Activated effector memory CD4-positive, alpha-beta T cell treated with Interleukin-2 at 50 U/mL for 16 hours (primary cell): ENCODE results near the gene ODR4.
A peak's percentile ranks its signal among the peaks of the same experiment; 100 is the strongest.
"Not testable (repeated sequence)": the region's sequence is repeated elsewhere in the genome, so short reads cannot be mapped to it uniquely, and the experiment has no call there.

Experiments
- DNase-seq: peaks from one replicate; pipeline ENCODE4 v3.0.0-alpha.2; 2020

The ODR4 gene

DNA sequence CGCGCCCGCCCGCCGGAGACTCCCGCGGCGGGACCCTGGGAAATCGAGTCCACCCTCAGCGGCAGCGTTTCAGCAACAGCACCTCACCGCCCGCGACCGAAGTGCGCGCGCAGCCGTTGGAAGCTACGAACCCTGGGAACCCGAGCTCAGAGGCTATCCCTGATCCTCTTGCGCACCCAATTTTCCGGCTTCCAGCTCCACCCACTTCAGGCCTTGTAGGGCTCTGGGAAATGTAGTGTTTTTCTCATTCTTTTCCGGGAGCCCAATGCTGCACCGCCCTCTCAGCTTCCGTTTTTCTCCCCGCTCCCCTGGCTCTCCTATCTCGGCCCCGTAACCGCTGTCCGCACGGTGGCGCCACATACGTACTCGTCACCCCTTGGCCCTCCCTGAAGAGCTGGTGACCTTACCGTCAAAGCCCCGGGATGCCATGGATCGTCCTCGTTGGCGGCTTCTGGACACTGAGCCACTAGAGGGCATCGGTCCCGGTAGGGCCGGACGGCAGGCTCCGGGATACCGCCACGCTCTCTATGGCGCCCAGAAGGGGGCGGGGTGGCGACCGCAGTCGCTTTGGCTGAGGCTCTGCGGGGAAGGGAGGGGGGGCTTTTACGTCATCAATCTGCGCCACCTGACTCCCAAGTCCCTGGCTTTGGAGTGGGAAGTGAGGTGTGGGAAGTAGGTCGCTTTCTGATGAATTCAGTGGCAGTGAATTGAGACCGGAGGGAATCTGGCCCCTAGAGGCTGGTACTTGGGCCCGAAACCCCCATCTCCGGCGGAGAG, at the start of gene ODR4, which contains the start of gene TPR:
TSS of gene ODR4 (plus strand) at position 687 of the 777 bp plus-strand sequence. CDS start 3,948 bp downstream, outside the sequence.
TSS of gene TPR (minus strand) at position 102 of the 777 bp plus-strand sequence. CDS start 225 bp downstream, outside the sequence.
- DNase-seq: peak; percentile 93

DNA sequence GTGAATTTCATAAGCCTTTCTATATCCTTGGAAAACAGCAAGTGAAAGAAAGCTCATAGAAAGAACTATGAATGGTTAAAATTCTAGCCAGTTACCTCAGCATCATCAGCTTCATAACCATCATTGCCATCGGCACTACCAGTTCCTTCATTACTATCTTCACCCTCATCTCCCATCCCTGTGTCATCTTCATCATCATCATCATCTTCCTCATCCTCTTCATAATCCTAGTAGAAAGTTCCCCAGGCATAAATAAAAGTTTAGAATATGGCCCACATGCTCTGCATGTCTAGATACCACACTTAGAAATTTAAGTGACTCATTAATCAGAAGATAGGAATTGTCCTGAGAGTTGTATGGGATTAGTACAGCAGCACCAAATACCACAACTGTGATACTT, 49.6 kb upstream of the ODR4 start:
- no peak for DNase-seq

DNA sequence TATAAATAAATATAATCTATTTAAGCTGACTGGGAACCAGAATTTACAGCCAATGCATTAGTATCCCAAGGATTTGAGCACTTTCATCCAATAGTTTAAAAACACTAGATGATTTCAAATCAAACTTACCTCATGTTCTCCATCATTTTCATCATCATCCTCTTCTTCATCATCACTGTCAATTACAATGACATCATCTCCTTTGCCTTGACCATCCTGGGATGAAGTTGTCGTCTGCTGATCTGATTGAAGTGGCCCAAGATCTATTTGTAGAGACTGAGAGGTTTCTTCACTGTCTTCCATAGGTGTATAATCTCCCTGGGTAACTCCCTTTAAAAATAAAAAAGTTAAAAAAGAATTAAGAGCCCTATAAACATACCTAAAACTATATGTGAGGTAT, 48.3 kb upstream of the ODR4 start:
- no peak for DNase-seq

DNA sequence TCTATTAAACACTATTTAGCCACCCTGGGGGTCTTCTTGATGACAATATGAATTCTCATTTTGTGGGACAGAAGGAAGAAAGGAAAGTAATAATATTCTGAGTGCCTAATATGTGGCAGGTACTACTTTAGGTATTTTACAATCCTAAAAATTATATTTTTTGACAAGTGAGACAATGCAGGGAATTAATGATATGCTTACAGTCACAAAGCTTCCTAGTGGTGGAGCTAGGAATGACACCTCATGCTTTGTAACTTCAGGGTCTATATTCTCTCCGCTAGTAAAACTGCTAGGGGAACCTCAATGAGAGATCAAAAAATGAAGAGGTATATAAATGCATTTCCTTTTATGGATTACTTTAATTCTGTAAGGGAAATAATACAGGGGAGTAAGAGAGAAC, 44.9 kb upstream of the ODR4 start:
- DNase-seq: no peak

DNA sequence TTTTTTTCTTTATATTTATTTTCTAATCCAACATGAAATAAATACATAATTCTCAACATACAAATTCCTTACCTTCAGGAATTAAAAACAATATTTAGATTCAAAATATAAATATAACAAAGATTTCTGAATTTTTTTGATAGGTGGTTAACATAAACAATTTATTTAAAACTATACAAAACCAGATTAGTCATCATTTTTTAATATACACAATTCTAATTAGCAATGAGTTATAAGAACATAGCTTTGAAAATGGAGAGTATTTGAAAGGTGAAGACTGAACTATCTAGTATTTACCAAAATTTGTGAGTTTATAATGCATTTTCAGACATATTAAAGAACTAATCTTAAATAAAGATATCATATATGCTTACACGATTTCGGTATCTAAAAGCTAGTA, 38.1 kb upstream of the ODR4 start:
- no peak for DNase-seq

DNA sequence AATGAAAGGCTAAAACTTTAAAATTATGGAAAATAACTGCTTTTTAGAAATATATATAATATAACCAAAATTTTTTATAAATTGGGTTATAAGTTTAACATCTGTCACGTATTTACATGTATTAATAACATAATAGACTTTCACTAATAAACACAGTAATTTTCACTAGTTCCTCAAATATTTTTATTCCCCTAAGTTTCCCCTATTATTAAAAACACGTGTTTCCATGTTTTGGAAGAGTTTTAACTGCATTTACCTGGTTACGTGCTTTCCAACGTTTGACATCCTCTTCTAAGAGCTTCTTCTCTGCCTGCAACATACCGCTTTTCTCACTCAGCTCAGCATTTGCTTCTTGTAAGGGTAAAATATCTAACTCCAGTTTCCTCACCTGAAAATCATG, 34.9 kb upstream of the ODR4 start:
- DNase-seq: no peak

DNA sequence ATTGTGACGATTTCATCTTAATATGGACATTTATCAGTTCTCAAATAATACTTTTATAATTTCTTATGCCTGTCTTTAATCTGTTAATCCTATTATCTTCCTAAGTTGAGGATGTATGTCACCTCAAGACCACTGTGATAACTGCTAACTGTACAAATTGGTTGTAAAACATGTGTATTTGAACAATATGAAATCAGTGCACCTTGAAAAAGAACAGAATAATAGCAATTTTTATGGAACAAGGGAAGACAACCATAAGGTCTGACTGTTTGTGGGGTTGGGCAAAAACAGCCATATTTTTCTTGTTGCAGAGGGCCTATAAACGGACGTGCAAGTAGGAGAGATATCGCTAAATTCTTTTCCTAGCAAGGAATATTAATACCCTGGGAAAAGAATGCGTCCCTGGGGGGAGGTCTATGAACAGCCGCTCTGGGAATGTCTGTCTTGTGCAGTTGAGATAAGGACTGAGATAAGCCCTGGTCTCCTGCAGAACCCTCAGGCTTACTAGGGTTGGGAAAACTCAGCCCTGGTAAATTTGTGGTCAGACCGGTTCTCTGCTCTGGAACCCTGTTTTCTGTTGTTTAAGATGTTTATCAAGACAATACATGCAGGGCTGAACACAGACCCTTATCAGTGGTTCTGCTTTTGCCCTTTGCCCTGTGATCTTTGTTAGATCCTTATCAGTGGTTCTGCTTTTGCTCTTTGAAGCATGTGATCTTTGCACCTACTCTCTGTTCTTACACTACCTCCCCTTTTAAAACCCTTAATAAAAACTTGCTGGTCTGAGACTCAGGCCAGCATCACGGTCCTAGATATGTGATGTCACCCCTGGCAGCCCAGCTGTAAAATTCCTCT, 27.6 kb upstream of the ODR4 start:
- not testable (repeated sequence) for DNase-seq

DNA sequence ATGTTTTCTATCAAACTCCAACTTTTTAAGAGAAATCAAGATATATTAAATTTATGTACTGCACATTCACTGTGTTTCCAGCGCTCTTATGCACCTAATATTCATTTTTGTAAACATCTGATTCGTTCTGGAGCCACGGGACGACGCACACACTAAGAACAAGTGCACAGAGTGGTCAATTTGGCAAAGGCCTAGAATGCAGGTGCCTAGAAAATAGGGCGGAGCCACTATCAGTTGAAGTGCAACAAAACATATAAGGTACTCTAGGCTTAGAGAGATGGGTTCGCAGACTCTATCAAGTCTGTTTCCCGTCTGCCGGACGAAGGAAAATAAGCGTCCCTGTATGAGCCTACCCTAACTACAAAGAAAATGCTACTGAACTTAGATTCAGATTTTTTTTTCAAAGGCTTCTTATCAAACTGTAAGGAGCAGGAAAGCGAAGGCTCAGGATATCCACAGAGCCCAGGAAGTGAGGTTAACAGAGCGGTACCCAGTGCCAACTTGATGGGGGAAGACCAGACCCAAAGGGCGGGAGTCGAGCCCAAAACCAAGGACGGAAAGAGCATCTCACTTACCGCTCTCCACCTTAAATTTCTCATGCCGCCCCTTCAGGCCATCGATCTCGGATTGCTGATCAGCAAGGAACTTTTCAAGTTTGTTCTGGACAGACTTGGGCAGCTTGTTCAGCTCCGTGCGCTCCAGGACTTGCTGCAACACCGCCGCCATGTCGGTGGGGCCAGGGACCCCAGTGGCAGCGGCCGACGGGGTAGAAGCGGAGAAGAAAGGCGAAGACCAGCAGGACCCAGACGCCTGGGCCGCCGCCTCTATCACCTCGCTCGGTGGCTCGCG, 1.1 kb upstream of the ODR4 start:
- DNase-seq: peak; percentile 2

DNA sequence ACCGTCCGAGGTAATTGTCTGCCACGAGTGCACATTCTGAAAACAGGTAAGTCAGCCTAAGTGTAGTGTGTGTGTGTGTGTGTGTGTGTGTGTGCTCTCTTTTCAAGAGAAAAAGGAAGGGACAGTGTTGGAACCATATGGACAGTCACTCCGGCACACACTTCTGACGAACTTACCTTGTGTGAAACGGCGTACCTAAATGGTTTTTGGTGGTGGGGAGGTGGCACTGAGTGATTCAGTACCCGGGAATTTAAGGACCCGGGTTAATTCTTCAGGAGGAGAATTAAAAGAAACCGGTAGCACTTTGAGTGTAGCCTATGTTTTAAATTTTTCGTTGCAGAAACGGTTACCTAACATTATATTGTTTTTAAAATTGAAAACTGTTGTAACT, 286 bp downstream of the ODR4 start:
- DNase-seq: no peak

DNA sequence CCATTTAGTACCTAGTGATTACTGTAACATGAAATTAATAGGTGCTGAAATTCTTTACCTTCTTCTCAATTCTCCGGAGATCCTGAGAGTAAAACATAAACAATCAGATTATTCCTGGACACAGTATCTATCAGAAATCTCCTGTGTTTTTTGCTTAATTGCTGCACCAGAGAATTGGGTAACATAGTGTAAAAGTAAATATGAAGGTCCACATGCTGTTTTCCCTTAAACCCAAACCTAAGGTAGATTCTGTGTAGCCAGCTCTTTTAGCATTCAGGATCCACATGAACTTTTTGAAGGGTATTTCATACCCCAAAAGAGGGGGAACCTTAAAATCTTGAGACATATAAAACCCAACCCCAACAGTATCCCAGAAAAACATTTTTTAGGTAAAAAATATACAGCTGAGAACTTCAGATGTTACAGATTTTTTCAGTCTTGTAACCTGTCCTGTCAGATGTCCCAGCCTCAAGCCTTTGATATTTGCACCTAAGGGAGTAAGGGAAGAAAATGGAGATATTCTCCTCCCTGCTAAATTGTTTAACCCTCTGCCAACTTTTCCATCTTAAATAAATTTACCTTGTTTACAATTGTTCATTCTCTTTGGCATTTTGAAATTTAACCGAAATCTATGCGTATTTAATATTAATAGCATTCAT, 11.2 kb downstream of the ODR4 start:
- no peak for DNase-seq

DNA sequence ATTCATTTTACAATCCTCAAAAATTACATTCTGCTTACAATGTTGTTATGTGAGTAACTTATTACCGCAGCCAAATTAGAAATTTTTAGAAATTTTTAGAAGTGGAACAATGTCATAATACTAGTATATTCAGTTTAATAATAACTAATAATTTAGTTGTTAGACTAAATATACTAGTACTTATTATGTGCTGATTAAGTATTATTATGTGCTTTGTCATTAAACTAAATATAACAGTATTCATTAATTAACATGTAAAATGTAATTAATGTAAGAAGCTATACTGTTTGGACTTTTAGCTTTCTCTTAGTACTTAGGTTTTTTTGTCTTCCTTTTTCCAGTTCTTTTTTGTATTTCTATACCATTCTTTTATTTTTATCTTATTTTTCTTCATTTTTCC, 15.3 kb downstream of the ODR4 start:
- no peak for DNase-seq

DNA sequence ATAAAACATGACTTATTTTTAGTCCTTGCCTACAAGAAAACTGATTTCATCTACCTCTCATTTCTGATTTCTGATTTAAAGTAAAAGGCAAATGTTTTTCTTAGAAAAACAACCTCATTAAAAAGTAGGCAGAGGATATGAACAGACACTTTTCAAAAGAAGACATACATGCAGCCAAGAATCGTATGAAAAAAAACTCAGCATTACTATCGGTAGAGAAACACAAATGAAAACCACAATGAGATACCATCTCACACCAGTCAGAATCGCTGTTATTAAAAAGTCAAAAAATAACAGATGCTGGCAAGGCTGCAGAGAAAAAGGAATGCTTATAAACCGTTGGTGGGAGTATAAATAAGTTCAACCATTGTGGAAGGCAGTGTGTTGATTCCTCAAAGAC, 16.2 kb downstream of the ODR4 start:
- no peak for DNase-seq

DNA sequence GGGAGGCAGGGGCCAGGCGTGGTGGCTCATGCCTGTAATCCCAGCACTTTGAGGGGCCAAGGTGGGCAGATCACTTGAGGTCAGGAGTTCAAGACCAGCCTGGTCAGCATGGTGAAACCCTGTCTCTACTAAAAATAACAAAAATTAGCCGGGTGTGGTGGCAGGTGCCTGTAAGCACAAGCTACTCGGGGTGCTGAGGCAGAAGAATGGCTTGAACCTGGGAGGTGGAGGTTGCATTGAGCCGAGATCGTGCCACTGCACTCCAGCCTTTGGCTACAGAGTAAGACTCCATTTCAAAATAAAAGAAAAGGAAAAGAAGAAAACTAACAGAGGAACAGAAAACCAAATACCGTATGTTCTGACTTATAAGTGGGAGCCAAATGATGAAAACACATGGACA, 17.1 kb downstream of the ODR4 start:
- DNase-seq: not testable (repeated sequence)

DNA sequence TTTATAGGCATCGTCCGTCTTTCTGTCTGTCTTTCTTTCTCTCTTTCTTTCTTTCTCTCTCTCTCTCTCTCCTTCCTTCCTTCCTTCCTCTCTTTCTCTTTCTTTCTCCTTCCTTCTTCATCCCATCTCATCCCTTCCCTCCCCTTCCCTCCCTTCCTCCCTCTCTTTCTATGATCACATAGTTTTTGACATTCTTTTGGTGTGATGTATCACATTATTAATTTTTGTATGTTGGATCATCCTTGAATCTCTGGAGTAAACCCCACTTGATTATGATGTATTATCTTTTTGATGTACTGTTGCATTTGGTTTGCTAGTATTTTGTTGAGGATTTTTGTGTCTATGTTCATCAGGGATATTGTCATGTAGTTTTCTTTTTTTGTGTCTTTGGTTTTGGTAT, 25.8 kb downstream of the ODR4 start:
- DNase-seq: not testable (repeated sequence)

DNA sequence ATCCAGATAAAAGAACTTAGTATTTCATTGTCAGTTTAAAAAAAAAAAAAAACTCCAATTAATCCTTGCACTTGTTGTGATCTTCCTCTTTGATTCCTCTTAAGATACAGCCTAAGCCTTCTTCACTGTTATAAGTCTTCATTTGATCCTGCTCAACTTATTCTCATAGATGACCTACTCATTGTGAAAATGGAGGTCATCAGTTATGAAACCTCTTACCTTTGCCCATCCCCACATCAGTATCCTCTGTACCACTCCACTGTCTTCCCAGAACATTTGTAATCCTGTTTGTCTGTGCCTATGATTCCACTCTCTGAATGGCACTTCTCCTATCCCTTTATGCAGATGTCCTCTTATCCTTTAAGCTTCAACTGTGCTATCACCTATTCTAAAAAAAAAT, 28.0 kb downstream of the ODR4 start:
- DNase-seq: no peak

DNA sequence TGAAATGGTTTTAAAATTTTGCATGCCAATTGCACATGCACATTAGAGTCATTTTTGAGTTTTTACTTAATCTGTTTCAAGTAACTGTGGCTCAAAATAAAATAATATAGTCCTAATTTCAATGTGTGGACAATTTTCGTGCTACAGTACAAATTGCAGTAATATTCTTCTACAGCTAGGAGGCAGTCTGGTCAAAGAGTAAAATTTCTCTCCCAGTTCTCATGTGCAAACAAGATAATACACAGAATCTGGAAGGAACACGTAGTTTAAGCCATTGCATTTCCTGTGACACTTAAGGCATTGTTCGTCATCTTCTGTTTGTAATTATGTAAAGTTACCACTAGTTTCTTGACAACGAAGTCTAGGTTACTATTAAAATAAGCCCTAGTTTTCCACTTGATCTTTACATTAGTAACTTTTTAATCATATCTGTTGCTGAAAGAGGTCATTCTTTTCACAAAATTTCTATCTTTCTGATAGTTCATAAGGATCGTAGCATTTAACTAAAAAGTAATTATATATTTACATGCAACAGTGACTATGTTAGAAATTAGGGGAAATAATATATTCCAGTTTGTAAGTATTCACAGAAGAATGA, 28.9 kb downstream of the ODR4 start:
- DNase-seq: no peak

DNA sequence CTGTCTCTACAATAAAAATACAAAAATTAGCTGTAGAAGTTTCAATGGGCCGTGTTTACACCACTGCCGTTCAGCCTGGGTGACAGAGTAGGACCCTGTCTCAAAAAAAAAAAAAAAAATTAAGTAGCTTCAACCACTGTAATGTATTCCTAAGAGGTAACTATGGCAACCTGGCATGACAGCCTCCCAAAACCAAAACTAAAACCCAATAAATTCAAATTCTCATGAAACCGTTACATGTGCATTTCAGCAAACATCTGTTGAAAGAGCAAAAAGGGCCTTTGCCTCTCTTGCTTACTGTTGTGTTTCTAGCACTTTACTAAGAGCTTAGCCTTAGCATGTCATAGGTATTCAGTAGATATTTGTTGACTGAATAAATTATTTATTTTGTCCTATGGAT, 33.5 kb downstream of the ODR4 start:
- no peak for DNase-seq

DNA sequence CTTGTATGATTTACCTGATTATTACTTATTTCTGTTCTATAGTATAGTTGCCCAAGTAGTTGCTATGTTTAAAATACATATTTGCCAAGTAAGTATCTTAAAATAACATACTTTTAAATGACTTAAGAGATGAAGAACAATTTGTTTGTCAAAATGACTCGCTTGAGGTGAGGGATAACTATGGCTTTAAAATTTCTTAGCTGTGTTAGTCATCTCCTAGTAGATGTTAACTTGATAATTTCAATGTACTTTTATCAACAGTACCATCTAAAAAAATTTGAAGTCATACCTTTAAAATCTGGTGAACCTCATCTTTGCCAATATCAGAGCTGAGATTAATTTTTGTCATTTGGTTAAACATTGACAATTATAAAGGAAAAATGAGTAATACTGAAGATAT, 37.7 kb downstream of the ODR4 start:
- no peak for DNase-seq

DNA sequence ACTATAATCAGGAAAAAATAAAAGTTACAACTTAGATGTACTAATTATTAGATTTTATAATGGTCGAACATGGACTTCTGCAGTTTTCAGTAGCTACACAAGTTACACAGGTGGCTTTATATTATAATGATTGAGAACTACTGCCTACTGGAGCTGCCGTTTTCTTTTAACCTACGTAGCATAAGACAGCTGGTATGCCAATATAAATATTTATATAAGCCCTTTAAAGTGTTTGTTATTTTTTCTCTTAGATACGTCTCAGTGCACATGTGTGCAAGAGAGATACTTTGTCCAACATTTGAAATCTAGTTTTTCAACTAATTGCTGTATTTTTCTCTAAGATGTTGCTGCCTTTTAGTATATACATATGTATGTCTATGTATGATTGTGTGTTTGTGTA, 42.9 kb downstream of the ODR4 start:
- no peak for DNase-seq

DNA sequence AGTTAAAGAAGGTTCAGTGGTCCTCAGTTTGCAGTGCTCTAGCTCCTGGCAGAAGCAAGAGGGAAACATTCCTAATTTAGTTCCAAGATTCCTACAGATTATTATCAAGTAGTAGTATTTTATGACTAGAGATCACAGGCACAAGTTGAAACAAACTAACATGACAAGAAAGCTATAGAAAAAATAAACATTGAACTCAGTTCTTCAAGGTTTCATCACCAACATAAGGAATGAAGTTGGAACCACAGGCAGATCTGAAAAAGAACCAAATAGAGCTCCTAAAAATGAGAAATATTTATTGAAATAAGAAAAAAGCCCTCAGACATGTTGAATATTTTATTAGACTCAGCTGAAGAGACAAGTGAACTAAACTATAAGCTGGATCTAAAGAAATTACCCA, 44.7 kb downstream of the ODR4 start:
- no peak for DNase-seq

DNA sequence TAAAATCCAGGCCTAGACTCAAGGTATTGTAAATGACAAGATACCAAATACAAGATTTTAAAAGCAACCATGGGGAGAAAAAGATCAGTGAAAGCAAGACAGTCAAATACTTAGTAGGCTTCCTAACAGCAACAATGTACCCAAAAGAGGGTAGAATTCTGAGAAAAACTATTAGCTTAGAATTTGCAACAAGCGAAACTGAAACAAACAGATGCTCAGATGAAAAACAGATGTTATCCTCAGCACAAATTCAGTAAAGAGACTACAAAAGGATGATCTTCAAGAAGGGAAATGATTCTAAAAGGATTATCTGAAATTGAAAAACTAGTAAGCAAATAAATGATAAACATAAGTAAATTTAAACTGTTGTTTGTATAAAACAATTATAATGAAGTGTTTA, 45.3 kb downstream of the ODR4 start:
- DNase-seq: no peak

DNA sequence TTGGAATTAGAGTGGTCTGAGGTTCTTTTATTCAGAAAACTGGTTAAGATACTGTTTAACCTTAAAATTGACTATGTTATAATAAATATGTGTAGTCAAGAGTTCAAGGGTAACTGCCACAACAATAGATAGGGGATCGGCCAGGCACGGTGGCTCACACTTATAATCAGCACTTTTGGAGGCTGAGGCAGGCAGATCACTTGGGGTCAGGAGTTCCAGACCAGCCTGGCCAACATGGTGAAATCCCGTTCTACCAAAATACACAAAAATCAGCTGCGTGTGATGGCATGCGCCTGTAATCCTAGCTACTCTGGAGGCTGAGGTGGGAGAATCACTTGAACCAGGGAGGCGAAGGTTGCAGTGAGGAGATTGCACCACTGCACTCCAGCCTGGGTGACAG, 45.8 kb downstream of the ODR4 start:
- DNase-seq: no peak
